Measurements from ENCODE around the gene PRSS53.

PRSS53 gene

DNA sequence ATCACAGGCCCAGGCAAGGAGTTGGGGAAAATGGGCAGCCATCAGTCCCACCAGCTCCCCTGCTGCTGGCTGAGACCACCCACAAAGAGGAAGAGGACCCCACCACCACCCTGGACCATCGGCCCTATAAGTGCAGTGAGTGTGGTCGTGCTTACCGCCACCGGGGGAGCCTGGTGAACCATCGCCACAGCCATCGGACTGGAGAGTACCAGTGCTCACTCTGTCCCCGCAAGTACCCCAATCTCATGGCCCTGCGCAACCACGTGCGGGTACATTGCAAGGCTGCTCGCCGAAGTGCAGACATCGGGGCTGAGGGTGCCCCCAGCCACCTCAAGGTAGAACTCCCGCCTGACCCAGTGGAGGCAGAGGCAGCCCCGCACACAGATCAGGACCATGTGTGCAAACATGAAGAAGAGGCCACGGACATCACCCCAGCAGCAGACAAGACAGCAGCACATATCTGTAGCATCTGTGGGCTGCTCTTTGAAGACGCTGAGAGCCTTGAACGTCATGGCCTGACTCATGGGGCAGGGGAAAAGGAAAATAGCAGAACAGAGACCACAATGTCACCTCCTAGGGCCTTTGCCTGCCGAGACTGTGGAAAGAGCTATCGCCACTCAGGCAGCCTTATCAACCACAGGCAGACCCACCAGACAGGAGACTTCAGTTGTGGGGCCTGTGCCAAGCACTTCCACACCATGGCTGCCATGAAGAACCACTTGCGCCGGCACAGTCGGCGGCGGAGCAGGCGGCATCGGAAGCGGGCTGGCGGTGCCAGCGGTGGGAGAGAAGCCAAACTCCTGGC, 10.9 kb downstream of the PRSS53 start:
- FAIRE-seq: no peak

DNA sequence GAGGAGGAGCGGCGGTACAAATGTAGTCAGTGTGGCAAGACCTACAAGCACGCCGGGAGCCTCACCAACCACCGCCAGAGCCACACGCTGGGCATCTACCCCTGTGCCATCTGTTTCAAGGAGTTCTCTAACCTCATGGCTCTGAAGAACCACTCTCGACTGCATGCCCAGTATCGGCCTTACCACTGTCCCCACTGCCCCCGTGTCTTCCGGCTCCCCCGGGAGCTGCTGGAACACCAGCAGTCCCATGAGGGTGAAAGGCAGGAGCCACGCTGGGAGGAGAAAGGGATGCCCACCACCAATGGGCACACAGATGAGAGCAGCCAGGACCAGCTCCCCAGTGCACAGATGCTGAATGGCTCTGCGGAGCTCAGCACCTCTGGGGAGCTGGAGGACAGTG, 11.7 kb downstream of the PRSS53 start:
- no peak for FAIRE-seq

DNA sequence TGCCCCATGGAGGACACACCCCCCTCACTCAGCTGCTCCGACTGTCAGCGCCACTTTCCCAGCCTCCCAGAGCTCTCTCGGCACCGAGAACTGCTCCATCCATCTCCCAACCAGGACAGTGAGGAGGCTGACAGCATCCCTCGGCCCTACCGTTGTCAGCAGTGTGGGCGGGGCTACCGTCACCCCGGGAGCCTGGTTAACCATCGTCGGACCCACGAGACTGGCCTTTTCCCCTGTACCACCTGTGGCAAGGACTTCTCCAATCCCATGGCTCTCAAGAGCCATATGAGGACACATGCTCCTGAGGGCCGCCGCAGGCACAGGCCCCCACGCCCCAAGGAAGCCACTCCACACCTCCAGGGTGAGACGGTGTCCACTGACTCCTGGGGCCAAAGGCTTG, 12.4 kb downstream of the PRSS53 start:
- no peak for FAIRE-seq

DNA sequence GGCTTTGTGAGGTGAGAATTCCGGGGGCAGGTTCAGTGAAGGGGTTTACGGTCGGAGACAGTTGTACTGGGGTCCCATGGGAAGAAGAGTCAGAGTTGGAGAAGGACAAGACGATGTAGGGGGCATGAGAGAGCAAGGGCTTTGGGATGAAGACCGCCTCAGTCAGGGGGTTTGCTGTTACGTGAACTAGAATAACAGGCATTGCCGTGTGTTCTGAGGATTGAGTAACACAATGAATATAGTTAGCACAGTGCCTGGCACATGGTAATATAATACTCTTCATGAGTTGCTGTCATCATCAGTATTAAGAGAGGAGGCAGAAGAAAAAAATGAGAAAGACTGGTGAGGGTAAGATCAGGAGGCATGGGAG, 13.9 kb downstream of the PRSS53 start:
- no peak for FAIRE-seq

DNA sequence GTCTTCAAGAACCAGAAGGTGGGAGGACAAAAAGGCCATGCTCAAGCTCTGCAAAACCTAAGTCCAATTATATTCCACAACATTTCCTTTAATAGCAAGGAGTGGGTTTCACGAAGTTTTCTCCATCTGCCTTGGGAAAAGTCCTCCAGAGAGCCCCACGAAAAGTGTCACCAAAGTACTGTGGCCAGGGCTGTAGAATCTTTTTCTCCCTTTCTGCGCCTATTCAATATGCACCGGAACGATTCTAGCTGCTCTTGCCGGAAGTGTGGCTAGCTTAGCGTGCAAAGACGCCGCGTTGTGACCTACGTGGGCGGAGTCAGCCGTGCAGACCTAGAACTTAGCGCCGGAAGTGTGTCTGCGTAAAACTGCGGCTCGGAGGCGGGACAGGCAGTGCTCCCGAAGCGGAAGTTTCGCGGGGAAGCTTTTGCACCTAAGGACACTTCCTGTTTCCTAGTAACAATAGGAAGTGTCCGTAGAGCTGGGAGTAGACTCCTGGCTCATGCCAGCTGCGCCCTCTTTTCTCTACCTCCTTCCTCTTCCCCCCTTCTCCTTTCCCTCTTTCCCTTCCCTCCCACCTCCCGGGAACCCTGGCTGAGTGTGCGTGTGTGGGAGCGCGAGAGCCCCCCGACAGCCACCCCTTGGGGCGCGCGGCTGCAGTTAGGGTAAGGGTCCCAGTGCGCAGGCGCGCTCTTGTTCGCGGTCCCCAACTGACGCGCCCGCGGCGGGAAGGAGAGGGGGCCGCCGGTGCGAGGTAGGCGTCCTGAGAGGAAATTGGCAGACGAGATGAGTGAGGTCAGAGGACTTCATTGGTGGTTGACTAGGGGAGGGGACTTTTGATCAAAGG, 14.6 kb downstream of the PRSS53 start, which contains the start of the genes ZNF646 and ZNF668:
Gene ZNF646 (plus strand): TSS at position 453 of the 844 bp plus-strand sequence. CDS start 1,903 bp downstream, outside the sequence.
Gene ZNF668 (minus strand): TSS at position 271 of the 844 bp plus-strand sequence. CDS start 9,781 bp downstream, outside the sequence.
- peak; percentile 95 for FAIRE-seq

GRCh38 chr16:31073142-31073969, 15.4 kb downstream of the PRSS53 start:
- FAIRE-seq: no peak

DNA sequence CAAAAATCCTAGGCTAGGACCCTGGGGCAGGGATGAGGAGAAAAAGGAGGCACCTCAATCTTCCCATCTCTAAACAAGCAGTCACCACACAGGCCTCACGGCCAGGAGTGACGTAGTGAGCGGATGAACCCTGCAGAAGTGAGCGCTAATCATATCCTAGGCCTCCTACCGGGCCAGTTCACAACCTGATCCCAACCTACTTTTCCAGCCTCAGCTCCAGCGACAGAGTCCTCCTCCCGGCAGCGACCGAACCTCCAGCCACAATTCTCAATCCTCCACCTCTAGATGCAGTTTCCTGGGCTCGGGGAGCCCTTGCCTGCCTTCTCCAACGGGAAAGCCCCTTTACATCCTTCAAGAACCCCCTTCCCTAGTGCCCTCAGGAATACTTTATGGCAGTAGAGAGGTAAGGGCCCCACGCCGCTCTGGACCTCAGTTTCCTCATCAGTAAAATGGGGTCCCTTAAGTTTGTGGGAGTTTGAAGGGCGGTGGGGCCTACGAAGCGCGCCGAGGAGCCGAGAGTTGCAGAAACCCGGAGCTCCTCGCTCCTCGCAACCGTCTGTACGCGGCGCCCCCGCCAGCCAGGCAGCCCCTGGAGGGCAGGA, 16.1 kb downstream of the PRSS53 start:
- no peak for FAIRE-seq

- no peak for FAIRE-seq
Observed at GRCh38 chr16:31071861-31072260, 16.9 kb downstream of the PRSS53 start.

DNA sequence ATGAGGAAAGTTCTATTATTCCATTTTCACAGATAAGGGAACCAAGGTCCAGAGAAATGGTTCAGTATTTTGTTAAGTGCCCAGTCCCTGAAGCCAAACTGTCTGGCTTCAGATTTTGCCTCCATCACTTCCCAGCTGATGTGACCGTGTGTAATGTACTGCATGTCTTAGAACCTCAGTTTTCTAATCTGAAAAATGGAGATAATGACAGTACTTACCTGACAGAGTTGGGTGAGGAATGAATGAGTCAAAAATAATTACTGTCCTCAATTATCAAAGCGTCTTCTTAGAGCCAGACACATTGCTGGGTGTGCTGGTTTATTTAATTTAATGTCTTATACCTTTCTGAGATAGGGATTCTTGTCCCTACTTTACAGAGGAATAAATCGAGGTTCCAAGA, 21.4 kb downstream of the PRSS53 start:
- no peak for FAIRE-seq

DNA sequence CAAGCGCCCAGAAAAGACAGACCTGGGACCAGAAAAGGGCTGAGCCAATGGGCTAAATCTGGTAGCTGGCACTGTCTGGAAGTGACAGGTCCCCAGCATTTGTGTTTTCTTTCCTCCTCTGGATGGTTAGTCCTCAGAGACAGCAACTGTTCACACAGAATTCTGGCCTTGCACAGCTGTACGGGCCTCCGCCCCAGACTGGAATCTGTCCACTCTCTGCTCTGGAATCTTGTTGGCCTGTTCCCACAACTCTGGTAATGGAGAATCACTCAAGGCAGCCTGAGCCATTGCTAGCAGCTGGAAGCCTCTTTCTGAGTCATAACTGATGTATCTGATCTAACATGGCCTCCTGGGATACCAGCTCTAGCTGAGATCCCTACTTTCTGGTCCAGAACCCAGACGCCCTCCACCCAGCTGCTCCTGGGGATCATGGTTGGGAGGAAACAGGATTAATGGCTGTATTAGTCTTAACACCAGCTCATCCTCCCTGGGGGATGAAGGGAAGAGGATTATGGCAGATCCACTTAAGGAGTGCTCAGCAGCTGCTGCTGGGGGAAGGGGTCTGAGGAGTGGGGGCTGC, 23.8 kb downstream of the PRSS53 start:
- FAIRE-seq: no peak

DNA sequence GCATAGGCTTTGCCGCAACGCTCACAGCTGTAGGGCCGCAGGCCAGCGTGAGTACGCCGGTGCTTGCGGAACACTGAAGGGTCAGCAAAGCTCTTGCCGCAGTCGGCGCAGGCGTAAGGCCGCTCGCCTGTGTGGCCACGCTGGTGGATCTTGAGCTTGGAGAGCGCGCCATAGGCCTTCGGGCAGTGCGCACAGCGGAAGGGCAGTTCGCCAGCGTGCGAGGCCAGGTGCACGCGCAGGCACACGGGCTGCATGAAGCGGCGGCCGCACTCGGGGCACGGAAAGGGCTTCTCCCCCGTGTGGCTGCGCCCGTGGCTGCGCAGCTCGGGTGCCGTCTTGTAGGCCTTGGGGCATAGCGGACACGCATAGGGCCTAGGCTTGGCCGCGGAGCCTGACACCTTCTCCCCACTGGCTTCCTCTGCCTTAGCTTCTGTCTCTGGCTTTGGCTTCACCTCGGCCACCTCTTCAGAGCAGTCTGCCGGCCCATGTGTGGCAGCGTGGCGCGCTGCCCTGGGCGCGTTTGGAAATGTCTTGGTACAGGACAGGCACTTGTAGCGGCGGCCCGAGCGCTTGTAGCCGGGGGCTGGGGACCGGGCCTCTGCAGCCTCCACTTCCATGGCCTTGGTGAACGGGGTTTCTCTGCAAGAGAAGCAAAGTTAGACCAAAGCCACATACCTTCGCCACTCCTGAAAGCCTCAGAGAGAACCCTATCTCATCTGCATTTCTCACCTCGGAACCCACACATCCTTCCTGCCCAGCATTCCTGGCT, 24.7 kb downstream of the PRSS53 start:
- no peak for FAIRE-seq

DNA sequence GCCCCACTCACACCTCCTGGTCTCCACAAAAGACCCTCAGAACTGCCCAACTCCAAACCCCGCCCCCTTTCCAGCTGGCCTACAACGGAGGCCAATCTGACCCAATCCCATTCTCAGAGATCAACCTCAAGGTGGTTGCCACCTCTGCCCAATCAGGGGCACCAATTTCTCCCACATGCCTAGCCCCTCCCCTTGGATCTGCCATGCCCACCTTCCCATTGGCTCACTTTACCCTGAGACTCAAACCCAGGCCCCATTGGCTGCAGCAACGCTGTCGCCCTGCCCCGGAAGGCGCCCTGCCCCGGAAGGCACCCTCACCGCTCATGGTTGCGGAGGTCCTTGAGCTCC, 25.3 kb downstream of the PRSS53 start:
- FAIRE-seq: no peak

- FAIRE-seq: no peak
Observed at GRCh38 chr16:31061813-31062440, 26.8 kb downstream of the PRSS53 start.

DNA sequence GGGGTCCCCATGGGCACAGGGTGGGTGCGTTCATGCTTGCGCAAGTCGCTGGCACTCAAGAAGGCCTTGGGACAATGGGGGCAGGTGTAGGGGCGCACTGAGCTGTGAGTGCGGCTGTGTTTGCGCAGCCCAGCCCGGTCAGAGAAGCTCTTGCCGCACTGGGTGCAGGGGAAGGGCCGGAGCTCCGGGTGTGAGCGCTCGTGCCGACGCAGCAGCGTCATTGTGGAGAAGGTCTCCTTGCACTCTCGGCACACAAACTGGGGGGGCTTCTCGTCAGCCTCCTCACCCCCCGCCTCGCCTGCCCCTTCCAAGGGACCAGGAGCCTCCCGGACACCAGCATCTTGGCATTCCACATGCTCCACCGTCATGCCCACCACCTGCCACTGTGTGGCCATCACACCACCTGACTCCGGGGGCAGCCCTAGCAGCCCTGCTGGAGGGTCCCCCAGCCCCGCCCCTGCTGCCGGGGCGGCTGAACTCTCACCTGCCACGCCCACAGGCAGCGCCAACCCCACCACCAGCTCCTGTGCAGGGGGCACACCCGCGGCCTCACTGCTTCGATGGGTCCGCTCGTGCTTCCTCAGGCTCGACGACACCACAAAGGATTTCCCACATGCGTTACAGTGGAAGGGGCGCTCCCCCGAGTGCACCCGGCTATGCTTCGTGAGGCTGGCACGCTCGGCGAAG, 27.5 kb downstream of the PRSS53 start:
- FAIRE-seq: no peak

GRCh38 chr16:31055613-31056012, 33.1 kb downstream of the PRSS53 start:
- FAIRE-seq: no peak

- no peak for FAIRE-seq
Observed at GRCh38 chr16:31052114-31052513, 36.6 kb downstream of the PRSS53 start.

- no peak for FAIRE-seq
Observed at GRCh38 chr16:31050280-31051030, 38.3 kb downstream of the PRSS53 start.

GRCh38 chr16:31043898-31044481, 44.8 kb downstream of the PRSS53 start:
- no peak for FAIRE-seq

DNA sequence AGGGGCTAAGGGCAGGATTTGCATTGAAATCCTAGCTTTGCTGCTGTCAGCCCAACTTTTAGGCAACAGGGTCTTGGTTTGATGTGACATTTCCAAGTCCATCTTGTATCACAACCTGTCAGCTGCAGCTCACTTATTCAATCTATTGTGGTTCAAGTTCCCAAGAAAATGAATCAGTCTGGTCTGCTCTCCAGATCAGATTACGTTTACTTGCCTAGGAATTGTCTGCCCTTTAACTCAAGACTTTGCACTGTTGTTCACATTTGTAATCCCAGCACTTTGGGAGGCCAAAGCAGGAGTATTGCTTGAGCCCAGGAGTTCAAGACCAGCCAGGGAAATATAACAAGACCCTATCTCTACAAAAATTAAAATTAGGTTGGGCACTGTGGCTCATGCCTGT, 45.4 kb downstream of the PRSS53 start:
- FAIRE-seq: no peak

Data from A204.1 (cell line).